Epidermal melanocyte (primary cell): Measurements from ENCODE around the gene CHST8.
"Not testable (repeated sequence)": the region's sequence is repeated elsewhere in the genome, so short reads cannot be mapped to it uniquely, and the experiment has no call there.

Source experiments
- DNase-seq: peaks from one replicate; pipeline ENCODE4 v3.0.0; 2011; ENCODE audit warnings: low spot score; ENCODE audit not compliant: insufficient read length

The CHST8 gene

DNA sequence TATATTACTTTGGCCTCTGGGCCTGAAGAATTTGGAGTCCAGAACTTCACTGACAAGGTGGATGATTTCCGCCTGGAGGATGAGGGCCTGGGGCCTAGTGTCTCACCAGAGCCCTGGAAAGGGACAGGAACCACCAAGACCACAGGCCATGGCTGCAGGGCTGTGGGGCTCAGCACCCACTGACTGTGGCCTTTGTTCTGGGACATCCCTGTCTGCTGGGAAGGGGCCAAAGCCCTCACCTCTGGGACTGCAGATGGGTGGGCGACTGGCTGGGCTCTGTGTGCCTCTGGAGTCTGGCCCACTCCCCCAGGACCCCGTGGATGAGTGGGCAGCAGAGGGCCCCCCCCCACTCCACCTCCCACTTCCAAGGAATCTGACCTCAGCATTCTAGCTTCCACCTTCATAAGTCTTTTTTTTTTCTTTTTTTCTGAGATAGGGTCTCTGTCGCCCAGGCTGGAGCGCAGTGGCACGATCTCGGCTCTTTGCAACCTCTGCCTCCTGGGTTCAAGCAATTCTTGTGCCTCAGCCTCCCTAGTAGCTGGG lies 20.3 kb downstream of the CHST8 start:
- DNase-seq = no peak

DNA sequence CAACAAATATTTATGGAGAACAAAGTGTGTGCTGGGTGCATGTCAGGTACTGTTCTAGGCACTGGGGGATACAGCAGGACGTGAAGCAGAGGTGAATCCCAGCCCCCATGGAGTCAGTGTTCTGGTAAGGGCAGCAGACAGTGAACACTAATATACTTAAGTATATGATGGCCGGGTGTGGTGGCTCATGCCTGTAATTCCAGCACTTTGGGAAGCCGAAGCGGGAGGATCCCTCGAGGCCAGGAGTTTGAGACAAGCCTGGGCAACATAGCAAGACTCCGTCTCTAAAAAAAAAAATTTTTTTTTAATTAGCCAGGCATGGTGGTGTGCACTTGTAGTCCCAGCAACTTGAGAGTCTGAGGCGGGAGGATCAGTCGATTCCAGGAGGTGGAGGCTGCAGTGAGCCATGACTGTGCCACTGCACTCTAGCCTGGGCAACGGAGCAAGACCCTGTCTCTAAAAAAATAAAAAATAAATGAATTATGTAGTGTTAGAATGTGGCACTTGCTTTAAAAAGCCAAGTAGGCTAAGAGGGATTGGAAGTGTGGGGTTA lies 22.6 kb downstream of the CHST8 start:
- DNase-seq = no peak

DNA sequence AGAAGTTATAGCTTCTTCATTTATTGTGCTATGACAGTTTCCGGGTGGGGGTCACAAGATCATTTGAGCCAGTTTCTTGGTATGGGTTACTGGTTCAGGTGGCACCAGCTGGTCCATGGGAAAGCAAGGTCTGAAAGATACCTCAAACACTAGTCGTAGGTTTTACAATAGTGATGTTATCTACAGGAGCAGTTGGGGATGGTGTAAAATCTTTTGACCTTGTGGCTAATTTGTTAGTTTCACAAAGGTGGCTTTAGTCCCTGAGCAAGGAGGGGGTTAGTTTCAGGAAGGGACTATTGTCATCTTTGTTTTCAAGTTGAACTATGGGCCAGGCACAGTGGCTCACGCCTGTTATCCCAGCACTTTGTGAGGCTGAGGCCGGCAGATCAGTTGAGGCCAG lies 24.6 kb downstream of the CHST8 start:
- no peak for DNase-seq

DNA sequence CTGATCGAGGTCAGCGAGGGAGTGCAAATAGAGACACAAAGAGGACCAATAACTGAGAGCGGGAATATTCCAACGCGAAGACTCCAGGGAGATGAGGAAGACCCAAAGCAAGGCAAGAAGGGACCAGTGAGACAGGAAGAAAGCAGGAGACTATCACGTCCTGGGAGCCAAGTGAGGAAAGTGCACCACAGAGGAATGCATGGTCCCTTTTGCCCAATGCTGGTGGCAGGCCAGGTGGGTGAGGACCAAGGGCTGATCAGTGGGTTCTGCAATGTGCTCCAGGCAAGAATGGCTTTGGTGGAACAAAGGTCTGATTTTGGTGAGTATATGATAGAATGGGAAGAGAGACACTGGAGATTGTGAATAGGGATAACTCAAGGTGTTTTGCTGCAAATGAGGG lies 25.4 kb downstream of the CHST8 start:
- DNase-seq = no peak

DNA sequence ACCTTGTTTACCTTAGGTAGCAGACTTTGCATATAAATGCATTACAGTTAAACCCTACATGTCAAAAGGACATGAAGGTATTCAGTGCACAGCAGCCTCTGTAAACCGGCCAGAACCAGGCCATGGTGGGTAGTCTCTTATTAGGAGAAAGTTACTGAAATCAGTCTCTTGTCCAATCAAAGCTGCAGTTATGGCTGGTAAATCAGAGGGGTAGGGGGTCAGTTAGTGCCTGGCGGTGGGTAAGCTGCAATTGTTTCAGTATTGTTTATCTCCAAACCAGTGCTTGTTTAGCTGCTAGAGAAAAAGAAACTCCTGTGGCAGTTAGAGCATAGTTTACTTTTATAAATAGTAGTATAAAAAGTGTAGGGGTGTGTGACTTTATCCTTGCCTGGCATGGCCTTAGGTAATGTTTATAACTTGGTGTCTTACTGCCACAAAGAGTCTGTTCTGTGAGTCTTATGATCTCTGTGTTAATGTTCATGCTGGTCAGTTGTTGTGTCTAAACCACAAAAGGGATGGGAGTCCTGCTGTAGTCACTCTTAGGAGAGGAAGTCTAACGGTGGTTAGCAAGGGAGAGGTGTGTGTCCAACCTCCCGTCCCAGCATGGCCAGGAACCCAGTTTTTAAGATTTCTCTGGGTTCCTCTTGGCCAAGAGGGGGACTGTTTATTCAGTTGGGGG lies 28.0 kb downstream of the CHST8 start:
- no peak for DNase-seq

DNA sequence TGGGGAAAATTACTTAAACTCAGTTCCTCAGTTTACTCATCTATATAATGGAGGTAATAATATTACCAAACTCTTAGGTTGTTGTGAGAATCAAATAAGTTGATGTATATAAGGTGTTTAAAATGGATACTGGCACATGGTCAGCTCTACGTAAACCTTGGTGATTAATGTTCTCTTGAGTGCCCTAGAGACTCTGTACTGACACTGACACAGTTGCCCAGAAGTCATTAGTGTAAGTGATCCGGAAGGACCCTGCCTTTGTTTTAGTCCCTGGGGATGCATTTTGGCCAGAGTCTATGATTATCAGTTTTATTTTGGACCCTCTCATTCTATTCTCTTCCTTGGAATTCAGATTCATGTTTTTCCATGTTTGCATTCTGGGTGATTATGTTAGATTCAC lies 31.9 kb downstream of the CHST8 start:
- no peak for DNase-seq

DNA sequence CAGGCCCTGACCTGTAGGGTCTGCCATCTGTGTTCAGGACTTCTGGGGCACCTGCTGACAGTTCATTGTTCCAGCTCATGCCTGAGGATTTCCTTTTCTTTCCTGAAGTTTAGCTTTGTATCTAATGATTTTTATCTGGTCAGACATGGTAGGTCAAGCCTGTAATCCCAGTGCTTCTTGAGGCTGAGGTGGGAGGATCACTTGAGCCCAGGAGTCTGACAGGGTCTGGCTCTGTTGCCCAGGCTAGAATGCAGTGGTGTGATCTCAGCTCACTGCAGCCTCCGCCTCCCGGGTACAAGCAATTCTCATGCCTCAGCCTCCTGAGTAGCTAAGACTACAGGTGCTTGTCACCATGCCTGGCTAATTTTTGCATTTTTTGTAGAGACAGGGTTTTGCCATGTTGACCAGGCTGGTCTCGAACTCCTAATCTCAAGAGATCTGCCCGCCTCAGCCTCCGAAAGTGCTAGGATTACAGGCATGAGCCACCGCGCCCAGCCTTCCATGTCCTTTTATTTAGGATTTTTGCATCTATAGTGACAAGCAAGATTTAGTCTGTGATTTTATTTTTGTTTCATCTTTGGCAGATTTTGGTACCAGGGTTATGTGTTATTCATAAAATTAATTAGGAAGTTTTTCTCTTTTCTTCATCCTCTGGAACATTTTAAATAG lies 33.2 kb downstream of the CHST8 start:
- no peak for DNase-seq

DNA sequence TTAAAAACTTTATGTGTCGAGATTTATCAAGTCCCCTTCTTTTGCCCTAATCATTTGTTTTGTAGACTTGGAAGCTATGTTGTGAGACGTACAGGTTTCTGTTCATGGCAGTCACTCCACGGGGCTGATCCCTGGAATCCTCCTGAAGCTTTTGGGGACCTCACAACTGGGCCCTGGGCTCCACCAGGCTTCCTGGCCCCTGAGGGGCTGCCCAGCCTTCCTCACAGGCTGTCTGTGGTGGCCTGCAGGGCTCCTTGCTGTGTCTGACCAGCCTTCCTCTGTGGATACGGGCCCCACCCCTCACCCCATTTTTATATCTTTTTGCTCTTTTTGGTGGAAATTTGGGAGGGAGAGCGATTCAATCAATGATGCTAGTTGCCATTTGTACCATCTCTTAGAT lies 38.1 kb downstream of the CHST8 start:
- no peak for DNase-seq

DNA sequence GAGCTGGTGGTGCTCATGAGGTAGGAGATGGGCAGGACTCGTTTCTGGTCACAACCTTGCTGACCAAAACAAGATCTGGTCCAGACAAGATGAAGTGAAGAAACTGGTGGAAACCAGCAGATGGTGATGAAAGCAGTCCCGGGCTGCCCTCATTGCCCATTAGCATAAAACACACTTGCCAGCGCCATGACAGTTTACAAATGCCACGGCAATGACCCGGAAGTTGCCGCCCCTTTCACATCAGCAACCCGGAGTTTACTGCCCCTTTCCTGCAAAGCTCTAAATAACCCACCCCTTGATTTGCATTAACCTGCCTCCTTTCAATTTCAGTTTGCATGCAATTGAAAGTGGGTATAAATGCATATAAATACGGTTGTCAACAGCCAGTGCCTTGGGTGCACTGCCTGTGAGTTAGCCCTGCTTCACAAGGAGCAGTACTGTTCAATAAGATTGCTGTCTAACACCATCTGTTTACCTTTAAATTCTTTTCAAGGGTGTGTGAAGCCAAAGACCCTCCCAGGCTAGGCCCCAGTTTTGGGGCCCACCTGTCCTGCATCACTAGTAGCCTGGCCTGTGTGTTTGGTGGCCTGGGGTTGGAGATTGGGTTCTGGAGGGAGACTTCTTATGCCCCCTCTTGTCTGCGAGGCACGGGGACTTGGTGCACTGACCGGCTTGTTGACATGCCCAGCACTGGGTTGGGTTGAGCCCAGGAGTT lies 38.8 kb downstream of the CHST8 start:
- no peak for DNase-seq

DNA sequence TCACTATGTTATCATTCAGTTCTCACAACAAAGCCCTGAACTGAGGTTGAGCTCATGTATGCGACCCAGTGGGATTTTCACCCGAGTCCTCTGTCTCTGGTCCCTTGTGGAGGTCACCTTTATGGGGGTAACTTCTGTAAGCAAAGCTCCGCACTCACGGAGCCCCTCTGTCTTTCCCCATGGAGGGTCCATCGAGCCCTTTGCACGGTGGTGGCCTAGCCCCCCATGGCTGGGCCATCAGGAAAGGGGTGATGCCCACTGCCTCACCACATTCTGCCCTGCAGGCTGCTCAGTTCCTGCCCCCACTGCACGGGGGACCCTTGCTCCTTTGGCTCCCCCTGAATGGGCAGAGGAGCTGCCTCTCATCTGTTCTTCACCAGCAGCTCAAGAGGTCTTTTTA lies 39.6 kb downstream of the CHST8 start:
- no peak for DNase-seq

DNA sequence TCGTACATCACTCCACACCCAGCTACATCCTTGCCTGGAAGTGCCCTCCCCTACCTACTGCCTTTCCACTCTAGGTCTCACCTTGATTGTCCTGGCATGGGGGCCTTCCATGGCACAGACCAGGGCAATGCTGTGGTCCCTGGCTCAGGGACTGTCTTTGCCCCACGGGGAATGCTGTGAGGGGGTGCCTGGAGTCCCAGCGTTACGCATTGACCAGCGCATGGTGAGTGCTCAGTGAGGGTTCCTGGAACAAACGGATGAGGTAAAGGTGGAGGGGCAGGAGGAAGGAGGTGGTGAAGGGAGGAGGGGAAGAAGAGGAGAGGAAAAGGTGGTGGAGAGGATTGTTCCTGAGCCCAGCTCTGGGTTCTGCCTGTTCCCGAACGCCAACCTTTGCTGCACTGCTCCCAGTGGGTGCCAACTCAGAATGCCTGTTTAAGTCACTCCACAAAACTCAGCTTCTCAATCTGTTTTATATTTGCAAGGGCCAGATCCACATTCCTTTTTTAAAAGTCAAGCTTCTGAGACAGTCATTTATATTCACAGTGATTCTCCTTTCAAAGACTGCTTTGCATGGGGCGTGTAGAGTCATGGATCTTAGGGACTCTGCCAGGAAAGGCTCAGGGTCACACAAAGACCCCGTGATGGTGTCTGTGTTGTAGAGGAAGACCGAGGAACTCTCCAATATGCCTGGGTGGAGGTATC lies 40.8 kb downstream of the CHST8 start:
- DNase-seq = no peak

DNA sequence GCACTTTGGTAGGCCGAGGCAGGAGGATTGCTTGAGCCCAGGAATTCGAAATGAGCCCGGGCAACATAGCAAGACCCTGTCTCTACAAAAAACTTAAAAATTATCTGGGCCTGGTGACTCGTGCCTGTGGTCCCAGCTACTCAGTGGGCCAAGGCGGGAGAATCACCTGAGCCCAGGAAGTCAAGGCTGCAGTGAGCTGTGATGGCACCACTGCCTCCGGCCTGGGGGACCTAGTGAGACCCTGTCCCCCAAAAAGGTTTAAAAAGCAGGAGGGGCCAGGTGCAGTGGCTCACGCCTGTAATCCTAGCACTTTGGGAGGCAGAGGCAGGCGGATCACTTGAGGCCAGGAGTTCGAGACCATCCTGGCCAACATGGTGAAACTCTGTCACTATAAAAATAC lies 41.6 kb downstream of the CHST8 start:
- not testable (repeated sequence) for DNase-seq

DNA sequence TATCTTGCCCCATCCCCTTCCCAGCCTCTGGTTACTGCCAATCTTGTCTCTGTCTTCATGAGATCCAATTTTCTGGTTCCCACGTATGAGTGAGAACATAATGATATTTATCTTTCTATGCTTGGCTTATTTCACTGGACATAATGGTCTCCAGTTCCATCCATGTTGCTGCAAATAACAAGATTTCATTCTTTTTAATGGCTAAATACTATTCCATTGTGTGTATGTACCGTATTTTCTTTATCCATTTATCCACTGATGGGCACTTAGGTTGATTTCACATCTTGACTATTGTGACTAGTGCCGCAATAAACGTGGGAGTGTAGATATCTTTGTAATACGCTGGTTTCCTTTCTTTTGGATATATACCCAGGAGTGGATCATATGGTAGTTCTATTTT lies 43.0 kb downstream of the CHST8 start:
- DNase-seq = no peak

DNA sequence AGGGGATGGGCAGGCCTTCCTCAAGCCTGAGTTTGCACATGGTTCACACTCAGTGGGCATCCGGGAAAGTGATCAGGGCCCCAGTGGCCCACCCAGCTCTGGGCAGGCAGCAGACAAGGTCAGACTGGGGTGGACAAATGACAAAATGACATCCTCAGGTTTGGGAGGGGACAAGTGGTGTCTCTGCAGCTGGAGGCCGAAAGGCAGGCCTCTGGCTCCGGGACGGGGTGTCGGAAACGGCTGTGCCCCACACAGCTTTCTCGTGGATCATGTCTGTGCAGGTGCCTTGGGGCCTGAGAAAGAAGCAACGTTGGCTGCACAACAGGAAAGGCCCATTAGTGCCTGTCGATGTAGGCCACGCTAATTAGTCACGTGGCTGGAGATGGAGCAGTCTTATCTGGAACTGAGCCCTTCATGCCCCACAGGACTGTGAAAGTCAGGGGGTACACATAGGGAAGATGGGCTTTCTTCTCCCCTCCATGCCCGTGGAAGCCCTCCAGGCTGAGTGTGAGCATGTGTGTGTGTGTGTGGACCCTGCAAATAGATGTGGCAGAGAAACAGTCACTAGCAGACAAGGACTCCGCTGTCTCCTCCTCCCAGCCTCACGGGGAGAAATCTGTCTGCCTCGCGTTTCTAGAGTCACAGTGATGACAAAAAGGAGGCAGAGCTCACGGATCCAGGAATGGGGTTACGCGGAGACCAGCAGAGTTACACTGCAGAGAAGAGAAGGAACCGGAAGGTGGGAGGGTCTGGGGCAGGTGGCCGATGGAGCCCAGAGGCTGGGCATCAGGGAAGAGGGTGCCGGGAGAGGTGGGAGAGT lies 44.2 kb downstream of the CHST8 start:
- no peak for DNase-seq

DNA sequence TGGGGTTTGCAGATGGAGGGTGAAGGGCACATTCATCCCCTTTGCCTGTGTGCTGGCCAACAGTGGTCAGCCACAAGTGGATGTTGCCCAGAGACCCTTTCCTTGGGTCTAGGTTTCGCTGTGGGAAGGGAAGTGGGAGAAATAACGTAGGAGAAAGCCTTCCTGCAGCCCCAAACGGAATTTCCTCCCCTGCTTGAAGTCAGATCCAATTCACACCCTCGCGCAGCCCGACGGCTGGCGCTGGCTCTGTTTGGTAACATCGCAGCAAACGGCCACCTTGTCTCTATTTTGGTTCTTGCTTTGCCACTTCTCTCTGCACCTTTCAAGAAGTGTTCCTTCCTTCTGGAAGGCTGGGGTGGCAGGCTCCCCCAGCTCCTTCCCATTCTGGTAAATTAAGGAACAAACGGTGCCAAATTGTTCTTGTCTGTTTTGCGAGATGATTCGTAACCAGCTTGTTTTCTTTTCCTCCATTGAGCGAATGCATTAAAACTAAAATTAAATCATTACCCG lies 45.4 kb downstream of the CHST8 start:
- DNase-seq = no peak

DNA sequence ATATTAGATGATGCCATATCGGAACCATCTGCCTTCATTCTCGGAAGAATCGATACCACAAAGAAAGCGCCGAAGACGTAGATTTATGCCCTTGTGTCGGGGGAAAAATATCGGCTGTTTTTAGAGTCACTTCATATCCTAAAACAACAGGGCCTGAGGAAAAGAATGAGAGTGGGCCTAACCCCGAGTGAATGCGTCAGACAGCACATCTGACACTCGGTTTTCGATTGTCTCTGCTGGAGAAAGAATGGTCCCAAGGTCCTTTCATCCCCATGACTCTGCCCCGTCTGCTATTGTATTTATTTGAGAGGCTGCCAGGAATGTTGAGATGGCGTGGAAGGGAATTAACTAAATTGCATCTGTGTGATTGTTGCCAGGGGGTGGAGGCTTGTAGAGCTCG lies 46.1 kb downstream of the CHST8 start:
- DNase-seq = no peak

DNA sequence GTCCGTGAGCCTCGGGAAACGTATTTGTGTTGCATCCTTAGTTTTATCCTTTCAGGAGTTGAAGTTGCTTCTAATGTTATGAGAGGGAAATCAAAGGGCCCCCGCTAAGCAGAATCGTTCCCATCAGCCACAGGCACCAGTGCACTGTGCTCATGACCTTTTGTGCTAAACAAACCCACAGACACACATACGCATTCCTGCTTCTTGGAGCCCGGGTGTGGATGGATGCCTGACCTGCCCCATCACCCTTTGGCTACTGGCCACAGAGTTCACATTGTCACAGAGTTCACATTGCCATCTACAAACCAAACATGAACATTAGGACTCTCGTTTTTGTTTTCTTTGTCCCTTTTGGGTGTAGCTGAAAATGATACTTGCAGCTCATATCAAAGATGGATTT lies 47.2 kb downstream of the CHST8 start:
- DNase-seq = no peak

DNA sequence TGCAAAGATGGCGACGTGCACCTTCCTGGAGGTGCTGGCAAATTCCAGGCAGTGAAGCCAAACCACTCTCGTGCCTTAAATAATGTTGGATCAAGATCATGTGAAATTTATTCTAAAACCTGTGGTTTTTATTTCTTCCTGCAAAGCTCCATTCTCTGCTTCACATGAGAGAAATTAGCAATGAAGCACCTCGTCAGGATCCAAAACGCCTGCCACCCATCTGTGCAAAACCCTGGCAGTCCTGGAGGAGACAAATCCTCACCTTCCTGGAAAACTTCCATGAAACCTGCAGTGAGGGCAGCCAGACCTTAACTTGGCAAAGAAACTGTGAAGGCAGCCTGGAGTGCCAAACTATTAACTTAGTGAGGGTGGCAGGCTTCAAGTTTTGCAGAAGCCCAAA lies 47.6 kb downstream of the CHST8 start:
- DNase-seq = no peak

DNA sequence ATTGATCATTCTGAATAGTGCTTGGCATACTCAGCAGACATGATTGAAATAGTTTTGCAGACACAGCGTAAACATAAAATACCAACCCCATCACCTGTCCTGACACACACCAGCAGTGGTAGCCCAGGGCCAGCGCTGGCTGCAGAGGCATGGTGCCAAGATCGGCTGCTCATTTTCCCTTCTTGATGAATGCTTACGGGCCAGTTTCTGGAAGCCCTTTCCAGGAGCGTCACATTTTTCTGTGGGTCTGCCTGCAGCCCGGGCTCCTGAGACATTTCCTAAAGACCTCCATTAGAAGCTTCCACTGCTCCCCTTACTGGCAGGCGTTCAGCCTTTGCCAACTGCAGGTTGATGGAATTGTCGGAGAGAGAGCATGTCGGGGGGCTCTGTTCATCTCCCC lies 48.6 kb downstream of the CHST8 start:
- DNase-seq = no peak

DNA sequence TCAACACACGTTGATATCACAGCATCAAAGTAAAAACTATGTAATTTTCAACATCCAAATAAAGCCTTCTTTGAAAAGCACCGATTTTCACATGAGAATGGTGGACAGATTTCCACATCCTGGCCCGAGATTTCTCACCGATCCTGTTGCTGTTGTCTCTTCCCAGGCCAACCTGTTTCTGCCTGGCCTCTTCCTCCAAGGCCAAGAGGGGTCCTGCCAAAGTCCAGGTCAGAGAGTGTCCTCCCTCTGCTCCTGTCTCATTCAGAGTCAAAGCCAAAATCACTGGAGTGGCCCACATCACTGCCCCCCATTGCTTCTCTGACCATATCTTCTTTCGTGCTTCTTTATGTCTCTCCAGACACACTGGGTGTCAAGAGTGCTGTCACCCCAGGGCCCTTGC lies 49.5 kb downstream of the CHST8 start:
- DNase-seq = no peak
